DLD1 (cell line): Measurements from ENCODE around the gene ZNF239.
"Not testable (repeated sequence)": the region's sequence is repeated elsewhere in the genome, so short reads cannot be mapped to it uniquely, and the experiment has no call there.

Experiments
- in situ Hi-C: cut with HindIII; loops from 2 replicates; pipeline ENCODE4 v1.10.0; 2017; ENCODE audit warnings: low sequenced_read_pairs

Gene ZNF239

DNA sequence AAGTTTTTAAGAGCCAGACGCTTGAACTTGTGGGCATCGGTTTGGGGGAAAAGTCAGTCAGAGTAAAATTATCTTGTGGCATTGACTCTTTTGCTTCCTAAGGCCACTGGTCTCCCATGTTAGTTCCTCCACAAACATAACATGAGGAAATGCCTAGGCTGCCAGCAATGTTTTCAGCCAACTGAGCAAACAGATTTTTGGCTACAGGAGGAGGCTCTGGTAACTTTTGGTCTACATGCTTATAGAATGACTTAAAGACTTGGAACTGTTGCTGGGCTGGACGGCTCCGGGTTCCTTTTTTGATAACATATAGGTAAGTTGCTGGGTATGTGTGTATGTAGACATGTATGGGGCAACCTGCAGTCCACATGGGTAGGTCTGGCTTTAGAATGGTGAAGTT is 9.6 kb upstream of the ZNF239 start:
- in situ Hi-C loops, result no loop called here

DNA sequence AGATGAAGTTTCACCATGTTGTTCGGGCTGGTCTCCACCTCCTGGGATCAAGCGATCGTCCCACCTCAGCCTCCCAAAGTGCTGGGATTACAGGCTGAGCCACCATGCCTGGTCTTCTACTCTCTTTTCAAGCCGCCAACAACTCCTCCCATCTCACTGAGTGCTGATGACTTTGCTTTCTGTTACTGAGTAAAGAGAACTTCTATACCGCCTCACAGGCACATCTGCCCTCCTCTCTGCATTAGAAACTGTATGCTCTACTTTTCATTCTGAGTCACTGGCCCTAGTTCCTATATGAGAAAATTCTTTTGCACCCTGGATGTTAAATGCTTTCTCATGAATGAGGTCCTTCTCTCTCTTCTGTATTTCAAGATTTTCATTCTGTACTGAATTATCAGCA is 2.2 kb upstream of the ZNF239 start:
- in situ Hi-C loops, result no loop called here

DNA sequence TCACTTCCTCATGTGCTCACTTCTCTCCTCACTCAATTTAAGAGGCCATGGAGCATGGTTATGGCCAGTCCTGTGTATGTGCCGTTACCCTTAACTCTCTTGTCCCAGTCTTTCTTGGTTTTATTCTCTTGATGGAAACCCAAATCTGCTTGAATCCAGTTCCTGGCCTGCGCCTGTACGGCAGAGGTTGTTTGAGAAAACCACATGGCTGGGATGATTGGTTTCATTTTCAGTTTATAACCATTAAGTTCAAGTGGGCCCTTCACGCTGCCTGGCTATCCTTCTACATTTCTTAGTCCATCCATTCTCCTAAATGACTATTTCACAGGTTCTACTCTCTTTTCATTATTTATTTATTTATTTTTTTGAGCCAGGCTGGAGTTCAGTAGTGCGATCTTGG is 1.6 kb upstream of the ZNF239 start:
- in situ Hi-C loops, result no loop called here

DNA sequence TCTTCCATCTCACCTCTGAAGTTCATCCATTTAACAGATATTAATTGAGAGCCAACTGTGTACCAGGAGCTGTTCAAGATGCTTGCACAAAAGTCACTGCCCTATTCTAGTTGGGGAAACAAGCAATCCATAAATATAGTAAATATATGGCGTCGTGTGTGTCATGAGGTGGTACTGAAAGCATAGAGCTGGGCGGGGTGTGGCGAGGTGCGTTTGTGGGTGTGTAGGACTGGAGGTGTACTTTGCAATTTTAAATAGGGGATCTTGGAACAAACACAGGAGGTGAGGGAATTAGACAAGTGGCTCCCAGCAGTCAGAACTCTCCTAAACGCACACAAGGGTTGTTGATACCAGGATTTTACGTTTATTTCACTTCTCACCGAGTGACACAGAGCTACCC is 490 bp upstream of the ZNF239 start:
- in situ Hi-C loops, result no loop called here

DNA sequence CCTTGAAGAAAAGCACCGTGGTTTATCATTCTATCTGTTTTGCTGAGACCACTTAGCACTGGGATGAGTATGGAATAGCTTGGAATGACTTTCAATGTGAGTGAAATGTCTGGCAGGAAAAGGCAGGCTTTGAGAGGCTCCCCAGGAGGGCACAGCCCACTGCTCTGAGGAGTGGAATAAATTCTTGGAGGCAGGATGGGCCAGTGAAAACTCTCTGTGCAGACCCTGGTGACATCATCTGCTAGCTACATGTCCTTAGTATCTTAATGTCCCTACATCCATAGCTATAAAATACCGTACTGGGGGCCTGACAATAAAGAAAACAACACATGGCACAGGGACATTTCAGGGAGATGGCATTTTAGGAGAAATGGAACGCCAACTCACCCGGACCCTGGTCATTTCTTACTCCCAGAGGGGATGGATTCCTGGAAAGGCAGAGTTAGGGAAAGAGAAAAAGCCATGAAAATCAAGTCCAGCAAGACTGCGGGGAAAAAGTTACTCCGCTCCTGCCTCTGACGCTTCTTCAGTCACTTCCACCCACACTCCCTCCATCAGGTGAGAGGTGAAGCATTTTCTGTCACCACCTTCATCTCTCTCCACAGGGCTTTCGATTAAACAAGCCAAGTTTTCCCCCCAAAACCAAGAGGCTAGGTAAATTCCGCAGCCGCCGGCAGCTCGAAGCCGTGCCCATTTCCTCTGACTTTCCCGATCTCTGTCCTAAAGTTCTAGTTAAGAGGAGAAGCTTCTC is 991 bp downstream of the ZNF239 start:
- in situ Hi-C loops, result no loop called here

DNA sequence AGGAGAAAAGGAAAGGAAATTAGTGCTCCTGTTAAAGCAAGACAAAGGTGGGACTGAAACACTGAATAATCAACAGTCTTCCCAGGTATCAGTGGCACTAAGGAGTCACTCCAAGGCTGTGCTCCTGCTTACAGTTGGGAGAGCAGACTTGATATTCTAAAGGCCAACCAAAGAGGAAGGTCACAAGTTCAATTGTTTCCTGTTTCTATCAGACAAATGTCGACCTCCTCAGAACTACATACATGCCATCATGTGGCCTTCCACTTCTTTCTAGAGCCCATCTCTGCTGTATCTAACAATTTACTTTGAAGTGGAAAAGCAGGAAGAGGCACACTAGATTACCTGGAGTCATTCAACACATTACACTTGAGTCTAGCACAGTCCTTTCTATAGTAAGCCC is 3.4 kb downstream of the ZNF239 start:
- in situ Hi-C loops, result no loop called here

DNA sequence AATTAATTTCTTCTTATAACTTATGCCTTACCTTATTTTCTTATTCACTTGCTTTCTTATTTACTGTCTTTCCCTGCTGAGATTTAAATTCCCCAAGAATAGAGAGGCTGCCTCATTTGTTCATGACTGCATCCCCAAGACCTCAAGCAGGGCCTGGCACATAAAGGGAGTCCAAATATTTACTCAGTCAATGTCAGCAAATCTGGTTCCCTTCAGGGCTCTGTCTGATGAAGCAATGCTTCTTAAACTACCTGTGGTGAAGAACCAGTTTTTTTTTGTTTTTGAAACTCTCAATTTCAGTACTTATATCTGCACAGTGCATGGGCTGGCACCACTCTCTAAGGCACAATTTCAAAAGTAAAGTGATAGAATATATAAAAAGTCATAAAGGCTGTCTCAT is 4.7 kb downstream of the ZNF239 start:
- in situ Hi-C loops, result no loop called here

DNA sequence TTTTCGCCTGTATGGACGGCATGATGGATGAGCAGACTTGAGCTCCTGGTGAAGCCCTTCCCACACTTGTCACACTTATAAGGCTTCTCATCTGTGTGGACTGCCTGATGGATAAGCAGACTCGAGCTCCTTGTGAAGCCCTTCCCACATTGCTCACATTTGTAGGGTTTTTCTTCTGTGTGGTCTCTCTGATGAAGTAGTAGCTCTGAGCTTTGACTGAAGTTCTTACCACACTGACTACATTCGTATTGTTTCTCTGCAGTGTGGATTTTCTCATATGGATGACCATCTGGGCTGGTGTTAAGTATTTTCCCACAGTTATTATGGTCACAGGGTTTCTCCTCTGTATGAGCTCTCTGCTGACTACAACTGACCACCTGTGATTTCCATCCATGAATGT is 17.2 kb downstream of the ZNF239 start:
- in situ Hi-C loops, result no loop called here

DNA sequence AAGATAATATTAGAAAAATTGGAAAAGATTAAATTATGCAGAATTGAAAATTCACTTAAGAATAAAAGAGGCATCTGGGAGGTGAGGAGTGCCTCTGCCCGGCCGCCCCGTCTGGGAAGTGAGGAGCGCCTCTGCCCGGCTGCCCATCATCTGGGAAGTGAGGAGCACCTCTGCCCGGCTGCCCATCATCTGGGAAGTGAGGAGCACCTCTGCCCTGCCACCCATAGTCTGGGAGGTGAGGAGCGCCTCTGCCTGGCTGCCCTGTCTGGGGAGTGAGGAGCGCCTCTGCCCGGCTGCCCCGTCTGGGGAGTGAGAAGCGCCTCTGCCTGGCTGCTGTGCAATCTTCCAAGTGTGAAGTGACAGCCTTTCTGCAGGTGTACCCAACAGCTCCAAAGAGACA is 30.7 kb downstream of the ZNF239 start:
- in situ Hi-C loops, result not testable (repeated sequence)

DNA sequence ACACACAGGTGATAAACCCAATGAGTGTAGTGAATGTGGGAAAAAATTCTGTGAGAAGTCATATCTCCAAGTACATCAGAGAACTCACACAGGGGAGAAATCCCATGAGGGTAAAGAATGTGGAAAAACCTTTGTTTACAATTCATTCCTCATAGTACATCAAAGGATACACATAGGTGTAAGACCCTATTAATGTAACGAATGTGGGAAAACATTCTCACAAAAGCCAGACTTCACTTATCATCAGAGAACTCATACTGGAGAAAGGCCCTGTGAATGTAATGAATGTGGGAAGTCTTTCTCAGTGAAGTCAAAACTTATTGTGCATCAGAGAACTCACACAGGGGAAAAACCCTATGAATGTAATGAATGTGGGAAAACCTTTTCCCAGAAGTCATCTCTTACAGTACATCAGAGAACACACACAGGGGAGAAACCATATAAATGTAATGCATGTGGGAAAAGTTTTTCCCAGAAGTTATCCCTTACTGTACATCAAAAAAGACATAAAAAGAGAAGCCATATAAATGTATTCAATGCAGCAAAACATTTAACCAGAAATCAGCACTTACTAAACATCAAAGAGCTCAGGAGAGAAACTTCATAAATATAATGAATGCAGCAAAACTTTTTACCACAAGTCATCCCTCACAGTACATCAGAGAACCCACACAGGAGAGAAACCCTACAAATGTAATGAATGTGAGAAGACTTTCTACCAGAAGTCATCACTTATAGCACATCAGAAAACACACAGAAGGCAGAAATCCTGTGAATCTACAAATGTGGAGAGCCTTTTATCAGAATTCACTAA is 49.8 kb downstream of the ZNF239 start:
- in situ Hi-C loops, result no loop called here
